H1 (cell line): Measurements from ENCODE around the gene LEMD2. TPM values are rescaled to one million over a fixed set of nuclear protein-coding genes. Genes with fewer than 3 reads are reported as not detected.

Source experiments
- CTCF ChIA-PET: fragments of 300-600 bp; sonication (Branson Sonifier 250); formaldehyde crosslinking; loops from one replicate; lab custom pipeline; 2021; ENCODE audit not compliant: partially characterized antibody; lab: Charles Lee
- POLR2A ChIA-PET: fragments of 300-600 bp; sonication (Branson Sonifier 250); formaldehyde crosslinking; loops from one replicate; lab custom pipeline; 2021; ENCODE audit warnings: inconsistent platforms; ENCODE audit not compliant: partially characterized antibody; lab: Charles Lee
- DNase-seq, 2 experiments: peaks; one replicate each; pipeline versions ENCODE4 v3.0.0 to v3.0.0-alpha.2; 2010 to 2022; ENCODE audit warnings: low spot score in 2 of 2, low read depth in 1 of 2, mixed read lengths in 1 of 2
- FAIRE-seq: peaks from 2 replicates; lab custom pipeline; 2011; peaks lifted over from hg19 to GRCh38; lab: Jason Lieb, UNC
- H2AFZ ChIP-seq: 2 replicates; pipeline ENCODE4 v1.8.1; 2012; ENCODE audit warnings: low read length, inconsistent platforms
- H2AK5ac ChIP-seq: 2 replicates; pipeline ENCODE4 v1.6.1; 2013; ENCODE audit warnings: low read depth, low read length
- H2BK120ac ChIP-seq: replicated peaks from 2 replicates; pipeline ENCODE3; 2013; ENCODE audit warnings: low read depth, low read length, inconsistent platforms
- H2BK12ac ChIP-seq: 2 replicates; pipeline ENCODE4 v1.6.1; 2013; ENCODE audit warnings: low read depth, low read length
- H2BK15ac ChIP-seq: 2 replicates; pipeline ENCODE4 v1.6.1; 2013; ENCODE audit warnings: low read length
- H2BK20ac ChIP-seq: 2 replicates; pipeline ENCODE4 v1.6.1; 2013; ENCODE audit warnings: low read length
- H2BK5ac ChIP-seq: 2 replicates; pipeline ENCODE4 v1.6.1; 2013; ENCODE audit warnings: low read depth, low read length
- H3K14ac ChIP-seq: 2 replicates; pipeline ENCODE4 v1.6.1; 2013; ENCODE audit warnings: inconsistent platforms; ENCODE audit not compliant: insufficient read length
- H3K18ac ChIP-seq: 2 replicates; pipeline ENCODE4 v1.6.1; 2013; ENCODE audit warnings: low read length; ENCODE audit errors: extremely low read depth
- H3K23ac ChIP-seq: 2 replicates; pipeline ENCODE4 v1.6.1; 2013; ENCODE audit warnings: inconsistent platforms; ENCODE audit not compliant: insufficient read length
- H3K23me2 ChIP-seq: 2 replicates; pipeline ENCODE4 v1.6.1; 2013; ENCODE audit warnings: low read depth, low read length
- H3K27ac ChIP-seq: 2 replicates; pipeline ENCODE4 v1.6.1; 2011; ENCODE audit warnings: low read depth, low read length, inconsistent platforms
- H3K27me3 ChIP-seq, 4 experiments: replicated peaks in 1 of 4; 1 replicate in 1 of 4; 2 replicates in 3 of 4; pipeline versions ENCODE4 v1.6.1 to v1.8.1; 2011 to 2013; ENCODE audit warnings: low read length in 3 of 4, mild to moderate bottlenecking in 3 of 4, inconsistent platforms in 2 of 4, mixed read lengths in 2 of 4, moderate library complexity in 1 of 4; ENCODE audit not compliant: control insufficient read depth in 3 of 4, insufficient read depth in 3 of 4; ENCODE audit errors: extremely low read depth in 1 of 4
- H3K36me3 ChIP-seq, 4 experiments: 2 replicates each; pipeline versions ENCODE4 v1.6.1 to v1.8.1; 2011 to 2013; ENCODE audit warnings: mild to moderate bottlenecking in 4 of 4, low read length in 3 of 4, moderate library complexity in 2 of 4, control low read depth in 1 of 4, inconsistent platforms in 1 of 4; ENCODE audit not compliant: insufficient read depth in 4 of 4, control insufficient read depth in 2 of 4
- H3K4ac ChIP-seq: replicated peaks from 2 replicates; pipeline ENCODE3; 2013; ENCODE audit warnings: low read length, low read depth, mixed read lengths, inconsistent platforms; ENCODE audit not compliant: insufficient read length
- H3K4me1 ChIP-seq, 4 experiments: replicated peaks in 1 of 4; 1 replicate in 1 of 4; 2 replicates in 3 of 4; pipeline versions ENCODE4 v1.6.1 to v1.8.1; 2011 to 2013; ENCODE audit warnings: low read length in 3 of 4, inconsistent platforms in 2 of 4, mixed read lengths in 1 of 4; ENCODE audit not compliant: insufficient read depth in 4 of 4, control insufficient read depth in 3 of 4
- H3K4me2 ChIP-seq, 2 experiments: 2 replicates each; pipeline versions ENCODE4 v1.6.1 to v1.8.1; 2011 to 2013; ENCODE audit warnings: low read depth in 2 of 2, low read length in 2 of 2, control low read depth in 1 of 2, inconsistent platforms in 1 of 2, mild to moderate bottlenecking in 1 of 2; ENCODE audit not compliant: insufficient read depth in 1 of 2
- H3K4me3 ChIP-seq, 4 experiments: fragments of 200-600, 300-600 bp in 1 of 4; sonication (generic), shearing (Covaris generic), sonication (Bioruptor Twin) in 1 of 4; 2 replicates each; pipeline versions ENCODE4 v1.5.1 to v1.8.1; 2011 to 2016; ENCODE audit warnings: low read length in 4 of 4, low read depth in 3 of 4, control low read depth in 2 of 4, inconsistent platforms in 2 of 4, mild to moderate bottlenecking in 2 of 4, mixed read lengths in 1 of 4, moderate library complexity in 1 of 4; ENCODE audit not compliant: insufficient read depth in 2 of 4; ENCODE audit errors: extremely low read depth in 1 of 4
- H3K56ac ChIP-seq: replicated peaks from 2 replicates; pipeline ENCODE3; 2013; ENCODE audit warnings: low read depth, mild to moderate bottlenecking, mixed read lengths, low read length, inconsistent platforms; ENCODE audit not compliant: insufficient read length
- H3K79me1 ChIP-seq: 2 replicates; pipeline ENCODE4 v1.6.1; 2013; ENCODE audit warnings: low read depth, low read length, control low read depth
- H3K79me2 ChIP-seq, 2 experiments: 2 replicates each; pipeline versions ENCODE4 v1.6.1 to v1.8.1; 2012 to 2013; ENCODE audit warnings: low read length in 2 of 2, mild to moderate bottlenecking in 2 of 2, inconsistent platforms in 1 of 2; ENCODE audit not compliant: insufficient read depth in 2 of 2, control insufficient read depth in 1 of 2
- H3K9ac ChIP-seq, 4 experiments: replicated peaks in 1 of 4; 1 replicate in 1 of 4; 2 replicates in 3 of 4; pipeline versions ENCODE4 v1.6.1 to v1.8.1; 2011 to 2013; ENCODE audit warnings: low read depth in 3 of 4, low read length in 3 of 4, control low read depth in 2 of 4, mild to moderate bottlenecking in 2 of 4, moderate library complexity in 2 of 4, inconsistent platforms in 1 of 4; ENCODE audit errors: extremely low read depth in 1 of 4
- H3K9me3 ChIP-seq, 2 experiments: 2 replicates each; pipeline versions ENCODE4 v1.6.1 to v1.8.1; 2012 to 2013; ENCODE audit warnings: mild to moderate bottlenecking in 2 of 2, moderate library complexity in 2 of 2, control low read depth in 1 of 2, inconsistent platforms in 1 of 2, low read depth in 1 of 2, low read length in 1 of 2, mixed read lengths in 1 of 2; ENCODE audit not compliant: insufficient read depth in 2 of 2
- H4K20me1 ChIP-seq, 2 experiments: replicated peaks in 1 of 2; 2 replicates each; pipeline versions ENCODE3 to v1.8.1; 2011 to 2013; ENCODE audit warnings: inconsistent platforms in 2 of 2, low read length in 2 of 2, mild to moderate bottlenecking in 1 of 2; ENCODE audit not compliant: insufficient read depth in 2 of 2, control insufficient read depth in 1 of 2
- H4K5ac ChIP-seq: 2 replicates; pipeline ENCODE4 v1.6.1; 2013; ENCODE audit warnings: low read length, low read depth, mixed read lengths, inconsistent platforms; ENCODE audit not compliant: insufficient read length
- H4K8ac ChIP-seq: 2 replicates; pipeline ENCODE4 v1.8.0; 2013; ENCODE audit warnings: mild to moderate bottlenecking, moderate library complexity, low read length, inconsistent platforms; ENCODE audit not compliant: insufficient read depth; ENCODE audit errors: extremely low read depth
- H4K91ac ChIP-seq: replicated peaks from 2 replicates; pipeline ENCODE3; 2013; ENCODE audit warnings: low read length, mixed read lengths, inconsistent platforms; ENCODE audit not compliant: insufficient read length
- BACH1 ChIP-seq: IDR thresholded peaks from 2 replicates; pipeline ENCODE4 v1.6.1; 2012; ENCODE audit warnings: low read length, improper control_type of control experiment
- BRCA1 ChIP-seq: IDR thresholded peaks from 2 replicates; pipeline ENCODE4 v1.6.1; 2012; ENCODE audit warnings: low read depth, low read length, improper control_type of control experiment
- CTBP2 ChIP-seq: IDR thresholded peaks from 2 replicates; pipeline ENCODE4 v1.7.0; 2011; ENCODE audit warnings: borderline replicate concordance, mild to moderate bottlenecking, moderate library complexity, mixed read lengths, low read length; ENCODE audit not compliant: insufficient read depth, insufficient read length
- E2F6 ChIP-seq: IDR thresholded peaks from 2 replicates; pipeline ENCODE4 v1.6.1; 2012; ENCODE audit warnings: inconsistent platforms
- JUN ChIP-seq: IDR thresholded peaks from 2 replicates; pipeline ENCODE4 v1.6.1; 2011; ENCODE audit warnings: low read depth, mild to moderate bottlenecking, improper control_type of control experiment, low read length
- KDM1A ChIP-seq: fragments of 200-600, 300-600 bp; sonication (generic); IDR thresholded peaks from 2 replicates; pipeline ENCODE4 v1.7.1; 2016; ENCODE audit warnings: mild to moderate bottlenecking, low read length, borderline replicate concordance
- MAFK ChIP-seq: IDR thresholded peaks from 2 replicates; pipeline ENCODE4 v1.6.1; 2012; ENCODE audit warnings: low read depth, mild to moderate bottlenecking, improper control_type of control experiment, low read length
- PHF8 ChIP-seq: fragments of 200-600 bp; sonication (generic); conservative IDR thresholded peaks from 2 replicates; pipeline ENCODE4 v1.7.1; 2012; ENCODE audit warnings: low read depth, mild to moderate bottlenecking, inconsistent platforms, low read length, moderate library complexity
- SRF ChIP-seq: IDR thresholded peaks from 2 replicates; pipeline ENCODE4 v1.6.1; 2011; ENCODE audit warnings: mild to moderate bottlenecking, low read depth, low read length, moderate library complexity
- YY1 ChIP-seq: IDR thresholded peaks from 2 replicates; pipeline ENCODE4 v1.6.1; 2011; ENCODE audit warnings: low read depth, mild to moderate bottlenecking, low read length
- ZNF274 ChIP-seq: IDR thresholded peaks from 2 replicates; pipeline ENCODE4 v1.7.0; 2012; ENCODE audit warnings: low read length, borderline replicate concordance; ENCODE audit errors: extremely low read depth
- WGBS, 2 experiments: shearing (Covaris generic) in 1 of 2; methylation state at CpG; one replicate each; pipeline versions ENCODE4 v1.1.6 to v1.1.7; 2013 to 2015; ENCODE audit warnings: low lambda C conversion rate in 2 of 2, mixed read lengths in 2 of 2, inconsistent platforms in 1 of 2, low coverage in 1 of 2, missing lambda C conversion rate in 1 of 2; ENCODE audit not compliant: insufficient replicate concordance in 2 of 2, insufficient coverage in 1 of 2, insufficient read length in 1 of 2; ENCODE audit errors: extremely low coverage in 1 of 2, missing lambda C conversion rate in 1 of 2; 5-methylcytosine and 5-hydroxymethylcytosine counted together
- polyA plus RNA-seq, 7 experiments: library from polyadenylated mRNA; depleted of rRNA in 3 of 7; stranded (reverse) in 5 of 7; unstranded in 2 of 7; fragments of >200 nt in 5 of 7; fragments of 200-250 nt in 2 of 7; gene quantifications; 1 replicate in 5 of 7; 2 replicates in 1 of 7; 4 replicates in 1 of 7; pipeline versions ENCODE4 v1.2.1 to v1.2.3, GENCODE V29; 2011 to 2013; ENCODE audit warnings: missing spikeins in 2 of 7, mixed read lengths in 2 of 7
- total RNA-seq: library from RNA; stranded (reverse); fragmentation: NEBNext Ultra II Directional; extraction: Animal tissue kit (Norgen Biotek cat#: 25700); gene quantifications from 2 replicates; pipeline ENCODE4 v1.2.1, GENCODE V29; 2021

Gene LEMD2
- total and polyA plus RNA-seq, 2 of the 8 experiments (the other 6 are each of a cell fraction or from before 2014, with no cell fraction given) = 32.7 to 57.3 TPM

GRCh38 chr6:33731751-33732282 is 57.1 kb downstream of the LEMD2 start:
- Histone ChIP-seq H4K8ac (no peak overlapping the region; the same call in 1 of the 2 replicates), H3K4ac (no peak overlapping the region), H4K5ac (no peak overlapping the region), H4K20me1 (no peaks in the 10 kb centered on the region), H3K79me1 (no peaks in the 10 kb centered on the region), H3K27me3 (peaks cover 0 to 6% (median 0%) of the 10 kb centered on the region in 4 experiments; a peak in 3 of 7 replicates), H3K9me3 (no peaks in the 10 kb centered on the region; a peak in 1 of 4 replicates), H3K56ac (no peak overlapping the region), H3K9ac (no peak overlapping the region), H3K23ac (no peak overlapping the region), H2AFZ (no peak overlapping the region), H2AK5ac (no peak overlapping the region), H3K4me3 (no peak overlapping the region), H3K14ac (no peak overlapping the region), H3K4me2 (no peak overlapping the region), H4K91ac (no peak overlapping the region), H2BK5ac (no peak overlapping the region), H3K79me2 (no peaks in the 10 kb centered on the region), H3K23me2 (no peaks in the 10 kb centered on the region), H2BK12ac (no peak overlapping the region), H2BK120ac (no peak overlapping the region), H3K27ac (no peak overlapping the region), H3K4me1 (peaks cover 0 to 2% (median 0%) of the 10 kb centered on the region in 4 experiments; a peak in 4 of 7 replicates), H3K36me3 (no peaks in the 10 kb centered on the region), H2BK20ac (no peak overlapping the region), H2BK15ac (no peak overlapping the region), H3K18ac (no peak overlapping the region)
- no peak for DNase-seq
- CTCF ChIA-PET = interaction anchor here (0.6 to 2.6 kb wide), 13 partner anchors 8 to 432 kb away, joined by 3 to 10 read pairs (median 3); partner anchors contain the start of gene UQCC2
- no peak for TF ChIP-seq BRCA1
- no peak for TF ChIP-seq E2F6
- no peak for TF ChIP-seq ZNF274
- no peak for TF ChIP-seq CTBP2
- no peak for TF ChIP-seq SRF
- no peak for TF ChIP-seq YY1
- no peak for TF ChIP-seq JUN
- TF ChIP-seq MAFK = no peak
- TF ChIP-seq KDM1A = no peak
- TF ChIP-seq PHF8 = no peak
- no peak for TF ChIP-seq BACH1
- no peak for FAIRE-seq
- 89% methylated on average over 9 of the region's 9 CpGs; no CpG with 5 or more reads in 1 of the 2 experiments for WGBS, 2 experiments
- POLR2A ChIA-PET = interaction anchor here (0.7 kb wide), 1 partner anchor 11 kb away, joined by 3 read pairs; no protein-coding TSS in a partner anchor
